Caco-2 (cell line): ENCODE data around the gene DROSHA. TPM values are rescaled to one million over a fixed set of nuclear protein-coding genes. Genes with fewer than 3 reads are reported as not detected.

Source experiments
- BruUV-seq: library from RNA; stranded (reverse); fragments of 400-500 nt; replicated peaks from 2 replicates; lab custom pipeline; 2021; lab: Mats Ljungman, UMichigan
- CTCF ChIA-PET: fragments of 300-600 bp; sonication (Branson Sonifier 250); formaldehyde crosslinking; loops from one replicate; lab custom pipeline; 2022; ENCODE audit warnings: antibody characterized with exemption; lab: Charles Lee
- POLR2A ChIA-PET: fragments of 300-600 bp; sonication (Branson Sonifier 250); formaldehyde crosslinking; loops from one replicate; lab custom pipeline; 2022; ENCODE audit warnings: antibody characterized with exemption; lab: Charles Lee
- DNase-seq, 2 experiments: peaks; one replicate each; pipeline versions ENCODE4 v3.0.0 to v3.0.0-alpha.2; 2020 to 2022
- H3K27me3 ChIP-seq: replicated peaks from 2 replicates; pipeline ENCODE4 v1.6.0; 2011; ENCODE audit warnings: low read length; ENCODE audit not compliant: control insufficient read depth, insufficient read depth
- H3K36me3 ChIP-seq: 2 replicates; pipeline ENCODE4 v1.5.1; 2011; ENCODE audit warnings: low read length; ENCODE audit not compliant: control insufficient read depth, insufficient read depth
- H3K4me1 ChIP-seq: fragments of 250-450 bp; sonication (Bioruptor Pico); 2 replicates; pipeline ENCODE4 v1.5.1; 2020; ENCODE audit warnings: mild to moderate bottlenecking
- H3K4me3 ChIP-seq: 2 replicates; pipeline ENCODE4 v1.5.1; 2011; ENCODE audit warnings: low read depth, mild to moderate bottlenecking, control low read depth, low read length
- H3K9me3 ChIP-seq: fragments of 250-450 bp; sonication (Bioruptor Pico); 2 replicates; pipeline ENCODE4 v1.5.1; 2020; ENCODE audit warnings: mild to moderate bottlenecking, moderate library complexity
- H3K27ac Mint-ChIP-seq: one replicate; pipeline ENCODE4 v1.8.0; 2022; ENCODE audit warnings: mixed read lengths; ENCODE audit not compliant: unreplicated experiment
- H3K27me3 Mint-ChIP-seq: one replicate; pipeline ENCODE4 v1.8.0; 2022; ENCODE audit warnings: mixed read lengths; ENCODE audit not compliant: insufficient read depth, unreplicated experiment
- H3K36me3 Mint-ChIP-seq: one replicate; pipeline ENCODE4 v1.8.0; 2022; ENCODE audit warnings: mild to moderate bottlenecking, mixed read lengths; ENCODE audit not compliant: insufficient read depth, unreplicated experiment
- H3K4me1 Mint-ChIP-seq: one replicate; pipeline ENCODE4 v1.8.0; 2022; ENCODE audit warnings: low read depth, mixed read lengths; ENCODE audit not compliant: unreplicated experiment
- H3K4me3 Mint-ChIP-seq: one replicate; pipeline ENCODE4 v1.8.0; 2022; ENCODE audit warnings: mild to moderate bottlenecking, moderate library complexity, mixed read lengths; ENCODE audit not compliant: unreplicated experiment
- H3K9me3 Mint-ChIP-seq: one replicate; pipeline ENCODE4 v1.8.0; 2022; ENCODE audit warnings: mixed read lengths; ENCODE audit not compliant: unreplicated experiment
- CTCF ChIP-seq, 2 experiments: fragments of 200-600 bp in 1 of 2; IDR thresholded peaks; 1 replicate in 1 of 2; 2 replicates in 1 of 2; pipeline versions ENCODE4 v1.5.1 to v1.8.0; 2011 to 2022; ENCODE audit warnings: antibody characterized with exemption in 1 of 2, control low read depth in 1 of 2, inconsistent platforms in 1 of 2, low read depth in 1 of 2, low read length in 1 of 2, mild to moderate bottlenecking in 1 of 2, moderate library complexity in 1 of 2; ENCODE audit not compliant: insufficient read depth in 1 of 2, severe bottlenecking in 1 of 2, unreplicated experiment in 1 of 2
- intact Hi-C: fragments of 100-400 bp; cut with micrococcal nuclease; formaldehyde crosslinking; loops from one replicate; pipeline ENCODE4 v1.10.0; 2022; ENCODE audit not compliant: unreplicated experiment
- total RNA-seq: library from RNA; stranded (reverse); gene quantifications from 2 replicates; pipeline ENCODE4 v1.2.3, GENCODE V29; 2022

Gene DROSHA
- total RNA-seq, 1 experiment from 2014 or later = 88.4 TPM

- H3K27ac Mint-ChIP-seq = no peak overlapping the region
- Histone ChIP-seq H3K9me3 (no peaks in the 10 kb centered on the region), H3K4me1 (no peaks in the 10 kb centered on the region), H3K36me3 (no peaks in the 10 kb centered on the region; the same call in 1 of the 2 replicates), H3K4me3 (no peak overlapping the region), H3K27me3 (no peaks in the 10 kb centered on the region)
- H3K4me1 Mint-ChIP-seq = no peaks in the 10 kb centered on the region
- intact Hi-C loops = no loop called here
- ChIA-PET CTCF (no interaction called here), POLR2A (no interaction called here)
- no peak for TF ChIP-seq CTCF (IDR thresholded peaks at IDR 0.05; ENCODE audit: insufficient read depth in 1 of 2, low read depth in 1 of 2, low read length in 1 of 2, severe bottlenecking in 1 of 2, unreplicated experiment in 1 of 2)
- H3K9me3 Mint-ChIP-seq = no peaks in the 10 kb centered on the region
- no TSS peak for BruUV-seq
- no peaks in the 10 kb centered on the region for H3K27me3 Mint-ChIP-seq
- H3K36me3 Mint-ChIP-seq = peaks cover 46% of the 10 kb centered on the region
- H3K4me3 Mint-ChIP-seq = no peak overlapping the region
- DNase-seq = no peak
These were observed 35.0 kb downstream of the DROSHA start for GRCh38 chr5:31496891-31497290.

GRCh38 chr5:31496301-31496700 lies 35.6 kb downstream of the DROSHA start:
- Mint-ChIP-seq H3K4me1 (no peaks in the 10 kb centered on the region), H3K36me3 (peaks cover 41% of the 10 kb centered on the region)

GRCh38 chr5:31495336-31495735 lies 36.6 kb downstream of the DROSHA start:
- Histone ChIP-seq H3K27me3 (no peaks in the 10 kb centered on the region), H3K4me1 (no peaks in the 10 kb centered on the region), H3K36me3 (no peaks in the 10 kb centered on the region; the same call in 1 of the 2 replicates), H3K4me3 (no peak overlapping the region), H3K9me3 (no peaks in the 10 kb centered on the region)
- H3K27ac Mint-ChIP-seq = no peak overlapping the region
- H3K4me3 Mint-ChIP-seq = no peak overlapping the region
- no peak for DNase-seq
- intact Hi-C loops = no loop called here
- H3K27me3 Mint-ChIP-seq = no peaks in the 10 kb centered on the region
- ChIA-PET POLR2A (no interaction called here), CTCF (no interaction called here)
- no peaks in the 10 kb centered on the region for H3K9me3 Mint-ChIP-seq
- TF ChIP-seq CTCF (IDR thresholded peaks at IDR 0.05; ENCODE audit: insufficient read depth in 1 of 2, low read depth in 1 of 2, low read length in 1 of 2, severe bottlenecking in 1 of 2, unreplicated experiment in 1 of 2) = no peak
- H3K4me1 Mint-ChIP-seq = no peaks in the 10 kb centered on the region
- peaks cover 41% of the 10 kb centered on the region for H3K36me3 Mint-ChIP-seq
- BruUV-seq = no TSS peak

More at GRCh38 chr5:31496301-31496700, 35.6 kb downstream of the DROSHA start:
- Histone ChIP-seq H3K4me1 (no peaks in the 10 kb centered on the region), H3K4me3 (no peak overlapping the region), H3K9me3 (no peaks in the 10 kb centered on the region), H3K36me3 (no peaks in the 10 kb centered on the region; the same call in 1 of the 2 replicates), H3K27me3 (no peaks in the 10 kb centered on the region)
- intact Hi-C loops = no loop called here
- Mint-ChIP-seq H3K27me3 (no peaks in the 10 kb centered on the region), H3K9me3 (no peaks in the 10 kb centered on the region), H3K4me3 (no peak overlapping the region), H3K27ac (no peak overlapping the region)
- CTCF ChIA-PET = no interaction called here
- no TSS peak for BruUV-seq
- no peak for DNase-seq
- POLR2A ChIA-PET = no interaction called here
- no peak for TF ChIP-seq CTCF (IDR thresholded peaks at IDR 0.05; ENCODE audit: insufficient read depth in 1 of 2, low read depth in 1 of 2, low read length in 1 of 2, severe bottlenecking in 1 of 2, unreplicated experiment in 1 of 2)
